HCT116 (cell line): ENCODE data around the gene PCDHA7. TPM values are rescaled to one million over a fixed set of nuclear protein-coding genes. Genes with fewer than 3 reads are reported as not detected.
"Not testable (repeated sequence)": the region's sequence is repeated elsewhere in the genome, so short reads cannot be mapped to it uniquely, and the experiment has no call there.

Source experiments
- ATAC-seq: fragments of 200-7000 bp; cut with Tn5 transposase; 2 replicates; pipeline ENCODE4 v1.9.1; 2020; ENCODE audit warnings: mild to moderate bottlenecking, moderate library complexity
- BruUV-seq: library from RNA; stranded (reverse); fragments of 400-500 nt; replicated peaks from 2 replicates; lab custom pipeline; 2021; lab: Mats Ljungman, UMichigan
- CTCF ChIA-PET: fragments of 300-600 bp; sonication (Branson Sonifier 250); formaldehyde crosslinking; loops from one replicate; lab custom pipeline; 2021; ENCODE audit warnings: antibody characterized with exemption; lab: Charles Lee
- POLR2A ChIA-PET: fragments of 300-600, 350-600 bp; sonication (Branson Sonifier 250); formaldehyde crosslinking; loops from one replicate; lab custom pipeline; 2021; ENCODE audit warnings: antibody characterized with exemption; lab: Charles Lee
- RAD21 ChIA-PET, 2 experiments: fragments of 300-600 bp; sonication (Branson Sonifier 250); formaldehyde crosslinking; loops; one replicate each; lab custom pipeline; 2023; ENCODE audit warnings: low total read pairs in 2 of 2; ENCODE audit not compliant: uncharacterized antibody in 2 of 2, unreplicated experiment in 2 of 2, low non-redundant PET in 1 of 2; lab: Charles Lee
- DNase-seq: peaks from one replicate; pipeline ENCODE4 v3.0.0-alpha.2; 2010; ENCODE audit warnings: low read depth, low spot score
- H2AFZ ChIP-seq: fragments of 200-600 bp; shearing (Covaris generic), sonication (generic); 2 replicates; pipeline ENCODE4 v1.6.1; 2017; ENCODE audit warnings: low read depth, mixed run types, mixed read lengths, antibody characterized with exemption, low read length; ENCODE audit not compliant: poor library complexity, severe bottlenecking
- H3K27ac ChIP-seq: 2 replicates; pipeline ENCODE4 v1.5.1; 2012; ENCODE audit warnings: low read depth, low read length
- H3K27me3 ChIP-seq: fragments of 200-600 bp; sonication (generic); 2 replicates; pipeline ENCODE4 v1.6.1; 2016; ENCODE audit warnings: mixed run types, low read length, mixed read lengths; ENCODE audit not compliant: insufficient read depth
- H3K36me3 ChIP-seq, 2 experiments: fragments of 200-500 bp in 1 of 2; fragments of 200-600 bp in 1 of 2; sonication (Bioruptor generic) in 1 of 2; sonication (generic) in 1 of 2; 2 replicates each; pipeline versions ENCODE4 v1.5.1 to v1.6.1; 2014 to 2016; ENCODE audit warnings: low read length in 2 of 2, inconsistent platforms in 1 of 2, mixed read lengths in 1 of 2, mixed run types in 1 of 2; ENCODE audit not compliant: insufficient read depth in 2 of 2, control insufficient read depth in 1 of 2
- H3K4me1 ChIP-seq, 2 experiments: fragments of 200-600 bp in 1 of 2; sonication (generic) in 1 of 2; 2 replicates each; pipeline versions ENCODE4 v1.5.1 to v1.6.1; 2012 to 2017; ENCODE audit warnings: low read length in 2 of 2, inconsistent platforms in 1 of 2, mild to moderate bottlenecking in 1 of 2, mixed read lengths in 1 of 2, mixed run types in 1 of 2, moderate library complexity in 1 of 2; ENCODE audit not compliant: insufficient read depth in 2 of 2, control insufficient read depth in 1 of 2
- H3K4me2 ChIP-seq: fragments of 200-600 bp; sonication (generic); 2 replicates; pipeline ENCODE4 v1.6.1; 2017; ENCODE audit warnings: mixed run types, low read length, mixed read lengths
- H3K4me3 ChIP-seq, 2 experiments: fragments of 200-600 bp in 1 of 2; sonication (generic) in 1 of 2; replicated peaks in 1 of 2; 2 replicates each; pipeline ENCODE4 v1.5.1; 2011 to 2016; ENCODE audit warnings: low read length in 2 of 2, control low read depth in 1 of 2, low read depth in 1 of 2, mild to moderate bottlenecking in 1 of 2, mixed read lengths in 1 of 2, mixed run types in 1 of 2
- H3K79me2 ChIP-seq: fragments of 200-600 bp; sonication (generic); 2 replicates; pipeline ENCODE4 v1.6.1; 2017; ENCODE audit warnings: mild to moderate bottlenecking, mixed run types, low read length, moderate library complexity, mixed read lengths; ENCODE audit not compliant: insufficient read depth
- H3K9ac ChIP-seq: fragments of 200-600 bp; sonication (generic); 2 replicates; pipeline ENCODE4 v1.6.1; 2016; ENCODE audit warnings: low read length, mixed read lengths
- H3K9me2 ChIP-seq: fragments of 200-600 bp; sonication (generic), shearing (Covaris generic); 2 replicates; pipeline ENCODE4 v1.6.1; 2017; ENCODE audit warnings: mixed run types, mild to moderate bottlenecking, moderate library complexity; ENCODE audit not compliant: insufficient read depth
- H3K9me3 ChIP-seq, 2 experiments: fragments of 200-500 bp in 1 of 2; fragments of 200-600 bp in 1 of 2; sonication (Bioruptor generic) in 1 of 2; sonication (generic) in 1 of 2; 2 replicates each; pipeline ENCODE4 v1.6.1; 2014 to 2017; ENCODE audit warnings: low read length in 2 of 2, mixed read lengths in 2 of 2, inconsistent platforms in 1 of 2, low read depth in 1 of 2, mild to moderate bottlenecking in 1 of 2, mixed run types in 1 of 2, moderate library complexity in 1 of 2; ENCODE audit not compliant: control insufficient read depth in 1 of 2, insufficient read depth in 1 of 2
- H4K20me1 ChIP-seq: fragments of 200-600 bp; sonication (generic), shearing (Covaris generic); 2 replicates; pipeline ENCODE4 v1.6.1; 2017; ENCODE audit warnings: mixed run types, mild to moderate bottlenecking, moderate library complexity; ENCODE audit not compliant: insufficient read depth
- CEBPB ChIP-seq: IDR thresholded peaks from 2 replicates; pipeline ENCODE4 v1.6.1; 2012; ENCODE audit warnings: low read depth
- EZH2 ChIP-seq: fragments of 200-600 bp; sonication (generic); IDR thresholded peaks from 2 replicates; pipeline ENCODE4 v1.6.1; 2017; ENCODE audit warnings: antibody characterized with exemption, mixed run types
- JUND ChIP-seq: IDR thresholded peaks from 2 replicates; pipeline ENCODE4 v1.6.1; 2012
- POLR2A ChIP-seq: IDR thresholded peaks from 2 replicates; pipeline ENCODE4 v1.7.0; 2011; ENCODE audit warnings: borderline replicate concordance; ENCODE audit not compliant: insufficient read depth, insufficient read length; ENCODE audit errors: extremely low read depth
- SRF ChIP-seq: IDR thresholded peaks from 2 replicates; pipeline ENCODE4 v1.6.1; 2012; ENCODE audit warnings: low read depth
- YY1 ChIP-seq: IDR thresholded peaks from 2 replicates; pipeline ENCODE4 v1.6.1; 2011; ENCODE audit warnings: low read length, low read depth, moderate library complexity, mild to moderate bottlenecking; ENCODE audit not compliant: insufficient replicate concordance; ENCODE audit errors: extremely low read depth
- intact Hi-C: fragments of 100-400 bp; cut with micrococcal nuclease; formaldehyde crosslinking; loops from 2 replicates; pipeline ENCODE4 v1.10.0; 2022
- total RNA-seq: library from RNA; stranded (reverse); gene quantifications from one replicate; pipeline ENCODE4 v1.2.1, GENCODE V29; 2021; ENCODE audit not compliant: unreplicated experiment
- TF ChIP-seq, protein P1 (sequence below): IDR thresholded peaks from 2 replicates; pipeline ENCODE4 v1.6.1; 2012; ENCODE audit warnings: low read depth

PCDHA7 gene
- total RNA-seq, 1 experiment from 2014 or later = not detected

DNA sequence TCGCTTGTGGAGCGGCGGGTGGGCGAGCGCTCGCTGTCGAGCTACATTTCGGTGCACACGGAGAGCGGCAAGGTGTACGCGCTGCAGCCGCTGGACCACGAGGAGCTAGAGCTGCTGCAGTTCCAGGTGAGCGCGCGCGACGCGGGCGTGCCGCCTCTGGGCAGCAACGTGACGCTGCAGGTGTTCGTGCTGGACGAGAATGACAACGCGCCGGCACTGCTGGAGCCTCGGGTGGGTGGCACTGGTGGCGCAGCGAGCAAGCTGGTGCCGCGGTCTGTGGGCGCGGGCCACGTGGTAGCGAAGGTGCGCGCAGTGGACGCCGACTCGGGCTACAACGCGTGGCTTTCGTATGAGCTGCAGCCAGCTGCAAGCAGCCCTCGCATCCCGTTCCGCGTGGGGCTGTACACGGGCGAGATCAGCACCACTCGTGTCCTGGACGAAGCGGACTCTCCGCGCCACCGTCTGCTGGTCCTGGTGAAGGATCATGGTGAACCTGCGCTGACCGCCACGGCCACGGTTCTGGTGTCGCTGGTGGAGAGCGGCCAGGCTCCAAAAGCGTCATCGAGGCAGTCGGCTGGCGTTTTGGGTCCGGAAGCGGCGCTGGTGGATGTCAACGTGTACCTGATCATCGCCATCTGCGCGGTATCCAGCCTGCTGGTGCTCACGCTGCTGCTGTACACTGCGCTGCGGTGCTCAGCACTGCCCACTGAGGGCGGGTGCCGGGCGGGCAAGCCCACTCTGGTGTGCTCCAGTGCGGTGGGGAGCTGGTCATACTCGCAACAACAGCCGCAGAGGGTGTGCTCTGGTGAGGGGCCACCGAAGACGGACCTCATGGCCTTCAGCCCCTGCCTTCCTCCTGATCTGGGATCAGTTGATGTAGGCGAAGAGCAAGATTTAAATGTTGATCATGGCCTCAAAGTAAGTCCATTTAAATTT is 9.0 kb downstream of the PCDHA7 start:
- ATAC-seq (no peak), DNase-seq (no peak)
- Histone ChIP-seq H3K4me3 (no peak overlapping the region), H3K9me3 (no peaks in the 10 kb centered on the region), H3K4me1 (no peaks in the 10 kb centered on the region), H3K36me3 (no peaks in the 10 kb centered on the region), H3K79me2 (no peaks in the 10 kb centered on the region), H3K27ac (no peak overlapping the region), H3K4me2 (no peak overlapping the region), H3K27me3 (no peaks in the 10 kb centered on the region), H2AFZ (no peak overlapping the region), H3K9me2 (no peaks in the 10 kb centered on the region), H3K9ac (no peak overlapping the region), H4K20me1 (no peaks in the 10 kb centered on the region)
- BruUV-seq = no TSS peak
- RAD21 ChIA-PET = no interaction called here
- CTCF ChIA-PET = no interaction called here
- intact Hi-C loops = no loop called here
- no peak for TF ChIP-seq CEBPB
- TF ChIP-seq, protein P1, sequence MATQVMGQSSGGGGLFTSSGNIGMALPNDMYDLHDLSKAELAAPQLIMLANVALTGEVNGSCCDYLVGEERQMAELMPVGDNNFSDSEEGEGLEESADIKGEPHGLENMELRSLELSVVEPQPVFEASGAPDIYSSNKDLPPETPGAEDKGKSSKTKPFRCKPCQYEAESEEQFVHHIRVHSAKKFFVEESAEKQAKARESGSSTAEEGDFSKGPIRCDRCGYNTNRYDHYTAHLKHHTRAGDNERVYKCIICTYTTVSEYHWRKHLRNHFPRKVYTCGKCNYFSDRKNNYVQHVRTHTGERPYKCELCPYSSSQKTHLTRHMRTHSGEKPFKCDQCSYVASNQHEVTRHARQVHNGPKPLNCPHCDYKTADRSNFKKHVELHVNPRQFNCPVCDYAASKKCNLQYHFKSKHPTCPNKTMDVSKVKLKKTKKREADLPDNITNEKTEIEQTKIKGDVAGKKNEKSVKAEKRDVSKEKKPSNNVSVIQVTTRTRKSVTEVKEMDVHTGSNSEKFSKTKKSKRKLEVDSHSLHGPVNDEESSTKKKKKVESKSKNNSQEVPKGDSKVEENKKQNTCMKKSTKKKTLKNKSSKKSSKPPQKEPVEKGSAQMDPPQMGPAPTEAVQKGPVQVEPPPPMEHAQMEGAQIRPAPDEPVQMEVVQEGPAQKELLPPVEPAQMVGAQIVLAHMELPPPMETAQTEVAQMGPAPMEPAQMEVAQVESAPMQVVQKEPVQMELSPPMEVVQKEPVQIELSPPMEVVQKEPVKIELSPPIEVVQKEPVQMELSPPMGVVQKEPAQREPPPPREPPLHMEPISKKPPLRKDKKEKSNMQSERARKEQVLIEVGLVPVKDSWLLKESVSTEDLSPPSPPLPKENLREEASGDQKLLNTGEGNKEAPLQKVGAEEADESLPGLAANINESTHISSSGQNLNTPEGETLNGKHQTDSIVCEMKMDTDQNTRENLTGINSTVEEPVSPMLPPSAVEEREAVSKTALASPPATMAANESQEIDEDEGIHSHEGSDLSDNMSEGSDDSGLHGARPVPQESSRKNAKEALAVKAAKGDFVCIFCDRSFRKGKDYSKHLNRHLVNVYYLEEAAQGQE = no peak
- no peak for TF ChIP-seq YY1
- no peak for TF ChIP-seq POLR2A
- TF ChIP-seq SRF = no peak
- no peak for TF ChIP-seq JUND
- TF ChIP-seq EZH2 = no peak
- POLR2A ChIA-PET = no interaction called here

DNA sequence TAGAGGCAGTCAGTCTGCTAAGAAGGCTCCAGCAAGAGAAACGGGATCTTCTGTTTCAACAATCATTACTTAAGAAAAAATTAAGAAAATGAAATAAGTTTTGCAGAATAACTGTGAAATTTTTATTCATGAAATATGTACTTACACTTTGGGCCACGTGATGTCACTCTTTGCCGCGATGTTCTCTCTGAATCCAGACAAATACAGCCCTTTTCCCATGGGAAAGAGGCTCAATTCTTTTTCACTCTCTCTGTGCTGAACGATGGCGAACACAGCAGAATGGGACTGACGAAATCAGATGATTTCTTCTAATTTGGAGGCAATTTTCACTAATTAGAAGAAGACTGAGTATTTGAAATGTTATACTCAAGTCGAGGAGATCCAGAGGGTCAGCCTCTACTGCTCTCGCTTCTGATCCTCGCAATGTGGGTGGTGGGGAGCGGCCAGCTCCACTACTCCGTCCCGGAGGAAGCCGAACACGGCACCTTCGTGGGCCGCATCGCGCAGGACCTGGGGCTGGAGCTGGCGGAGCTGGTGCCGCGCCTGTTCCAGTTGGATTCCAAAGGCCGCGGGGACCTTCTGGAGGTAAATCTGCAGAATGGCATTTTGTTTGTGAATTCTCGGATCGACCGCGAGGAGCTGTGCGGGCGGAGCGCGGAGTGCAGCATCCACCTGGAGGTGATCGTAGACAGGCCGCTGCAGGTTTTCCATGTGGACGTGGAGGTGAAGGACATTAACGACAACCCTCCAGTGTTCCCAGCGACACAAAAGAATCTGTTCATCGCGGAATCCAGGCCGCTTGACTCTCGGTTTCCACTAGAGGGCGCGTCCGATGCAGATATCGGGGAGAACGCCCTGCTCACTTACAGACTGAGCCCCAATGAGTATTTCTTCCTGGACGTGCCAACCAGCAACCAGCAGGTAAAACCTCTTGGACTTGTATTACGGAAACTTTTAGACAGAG is 14.4 kb downstream of the PCDHA7 start, which contains the start of gene PCDHA9:
Gene PCDHA9 (plus strand): TSS at position 244 of the 964 bp plus-strand sequence. CDS start 114 bp downstream, at position 358.
- H2AFZ ChIP-seq, H3K4me2 ChIP-seq, H3K36me3 ChIP-seq, DNase-seq, CTCF ChIA-PET, ATAC-seq, H3K9me3 ChIP-seq, H3K27ac ChIP-seq, BruUV-seq, H3K9ac ChIP-seq, H4K20me1 ChIP-seq, H3K4me1 ChIP-seq, POLR2A ChIA-PET, H3K9me2 ChIP-seq, RAD21 ChIA-PET, H3K27me3 ChIP-seq, intact Hi-C loops, H3K4me3 ChIP-seq, H3K79me2 ChIP-seq: not testable (repeated sequence)
